Stimulated activated CD8-positive, alpha-beta memory T cell treated with anti-CD3 and anti-CD28 coated beads, Interleukin-15, amount 100 ng/mL, for 48 hours (primary cell): Measurements from ENCODE around the gene MTX1.
"Not testable (repeated sequence)": the region's sequence is repeated elsewhere in the genome, so short reads cannot be mapped to it uniquely, and the experiment has no call there.

Experiments
- DNase-seq, 2 donors: peaks; one replicate each; pipeline ENCODE4 v3.0.0-alpha.2; 2020; ENCODE audit warnings: low read depth in 2 of 2

Gene MTX1, protein sequence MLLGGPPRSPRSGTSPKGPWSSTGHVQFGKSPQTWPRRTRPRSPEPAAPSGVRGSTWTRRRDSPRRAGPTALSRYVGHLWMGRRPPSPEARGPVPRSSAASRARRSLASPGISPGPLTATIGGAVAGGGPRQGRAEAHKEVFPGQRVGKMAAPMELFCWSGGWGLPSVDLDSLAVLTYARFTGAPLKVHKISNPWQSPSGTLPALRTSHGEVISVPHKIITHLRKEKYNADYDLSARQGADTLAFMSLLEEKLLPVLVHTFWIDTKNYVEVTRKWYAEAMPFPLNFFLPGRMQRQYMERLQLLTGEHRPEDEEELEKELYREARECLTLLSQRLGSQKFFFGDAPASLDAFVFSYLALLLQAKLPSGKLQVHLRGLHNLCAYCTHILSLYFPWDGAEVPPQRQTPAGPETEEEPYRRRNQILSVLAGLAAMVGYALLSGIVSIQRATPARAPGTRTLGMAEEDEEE

GRCh38 chr1:155208541-155209311 lies at the start of gene MTX1:
Gene MTX1 (plus strand): TSS chr1:155208695. CDS start chr1:155208805, 110 bp downstream.
- peak; percentile 85 to 91 for DNase-seq

DNA sequence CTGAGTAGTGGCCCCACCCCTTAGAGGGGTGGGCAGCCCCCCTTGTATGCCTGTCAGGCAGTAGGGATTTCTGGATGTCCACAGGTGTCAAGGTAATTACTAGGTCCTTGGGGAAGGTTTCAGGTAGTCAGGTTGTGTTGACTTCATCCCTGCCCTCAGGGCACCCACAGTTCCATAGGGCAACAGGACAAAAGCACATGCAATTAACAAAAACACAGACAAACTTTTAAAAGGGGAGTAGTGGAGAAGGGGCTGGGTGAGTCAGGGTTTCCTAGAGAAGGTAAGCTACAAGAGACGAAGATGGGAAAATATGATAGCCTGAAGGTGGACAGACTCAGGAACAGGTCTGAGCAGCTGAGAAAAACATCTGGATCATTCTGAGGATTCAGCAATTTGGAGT lies 49.5 kb upstream of the MTX1 start:
- no peak for DNase-seq

GRCh38 chr1:155160128-155160527 lies 48.4 kb upstream of the MTX1 start:
- no peak for DNase-seq

GRCh38 chr1:155162631-155163030 lies 45.9 kb upstream of the MTX1 start:
- not testable (repeated sequence) for DNase-seq

GRCh38 chr1:155163785-155164184 lies 44.7 kb upstream of the MTX1 start:
- DNase-seq, result not testable (repeated sequence)

GRCh38 chr1:155164625-155165024 lies 43.9 kb upstream of the MTX1 start:
- not testable (repeated sequence) for DNase-seq

GRCh38 chr1:155166051-155166470 lies 42.4 kb upstream of the MTX1 start:
- DNase-seq, result no peak

DNA sequence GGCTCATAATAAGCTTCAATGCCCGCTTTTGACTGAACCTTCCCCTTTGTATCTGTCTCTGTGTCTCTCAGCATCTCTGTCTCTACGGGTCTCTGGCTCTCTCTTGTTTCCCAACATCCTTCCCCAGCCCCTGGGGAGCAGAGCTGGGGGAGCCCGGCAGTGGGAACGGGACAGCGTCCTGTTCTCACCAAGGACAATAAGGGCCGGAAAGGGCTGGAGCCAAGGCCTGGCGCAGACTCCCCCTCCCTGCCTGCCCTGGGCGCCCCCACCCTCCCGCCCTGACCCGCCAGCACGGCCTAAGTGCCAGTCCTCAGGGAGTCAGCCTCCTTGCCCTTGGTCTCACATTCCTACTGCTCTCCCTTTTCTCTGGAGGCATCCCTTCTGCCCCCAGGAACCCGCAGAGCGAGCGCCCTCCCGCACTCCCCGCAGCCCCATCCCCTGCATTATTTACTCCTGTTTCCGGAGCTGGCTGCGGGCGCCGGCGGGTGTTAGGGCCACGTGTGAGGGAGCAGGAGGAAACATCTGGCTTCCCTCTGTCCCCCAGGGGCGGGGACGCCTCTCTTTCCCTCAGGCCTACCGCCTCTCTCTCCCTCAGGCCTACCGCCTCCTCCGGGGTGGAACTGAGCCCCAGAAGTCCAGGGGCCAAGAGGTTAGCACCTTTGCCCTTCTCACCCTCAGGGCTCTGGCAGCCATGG lies 41.9 kb upstream of the MTX1 start:
- DNase-seq, result no peak

- DNase-seq, result peak; percentile 62 to 75
Measured at GRCh38 chr1:155167166-155168104, 41.1 kb upstream of the MTX1 start.

GRCh38 chr1:155168105-155168445 lies 40.4 kb upstream of the MTX1 start:
- not testable (repeated sequence) for DNase-seq

DNA sequence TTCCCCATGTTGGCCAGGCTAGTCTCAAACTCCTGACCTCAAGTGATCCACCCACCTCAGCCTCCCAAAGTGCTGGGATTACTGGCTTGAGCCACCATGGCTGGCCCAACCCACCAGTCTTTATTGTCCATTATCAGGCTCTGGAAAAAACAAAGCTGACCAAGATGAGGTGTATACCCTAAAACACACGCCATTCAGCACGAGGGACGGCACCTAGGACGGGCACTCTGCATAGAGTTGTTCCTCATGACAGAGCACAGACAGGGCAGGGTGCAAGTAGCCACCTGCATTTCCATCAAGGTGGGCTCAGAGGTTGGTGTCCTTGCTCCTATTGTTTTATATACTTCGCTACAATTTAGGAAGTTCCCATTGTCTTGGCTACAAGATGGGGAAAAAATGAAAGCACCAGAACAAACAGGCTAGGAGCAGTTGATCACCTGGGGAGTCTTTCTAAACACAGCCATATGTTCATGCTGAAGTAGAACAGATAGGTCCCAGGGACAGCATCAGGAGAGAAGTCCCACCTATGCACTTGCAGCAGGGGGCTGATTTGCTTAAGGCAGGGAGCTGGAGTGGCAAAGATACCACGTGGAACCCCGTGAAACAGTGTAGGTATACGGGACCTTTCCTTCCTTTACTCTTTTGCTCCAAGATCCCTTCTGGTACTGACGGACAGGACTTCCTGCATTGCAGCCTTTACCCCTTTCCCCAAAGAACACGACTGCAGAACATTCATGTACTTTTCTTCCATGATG lies 39.9 kb upstream of the MTX1 start:
- no peak for DNase-seq

- DNase-seq, result no peak
Measured at GRCh38 chr1:155169541-155169940, 39.0 kb upstream of the MTX1 start.

- no peak for DNase-seq
Measured at GRCh38 chr1:155170101-155170785, 38.3 kb upstream of the MTX1 start.

- DNase-seq, result no peak
Measured at GRCh38 chr1:155170806-155171205, 37.7 kb upstream of the MTX1 start.

DNA sequence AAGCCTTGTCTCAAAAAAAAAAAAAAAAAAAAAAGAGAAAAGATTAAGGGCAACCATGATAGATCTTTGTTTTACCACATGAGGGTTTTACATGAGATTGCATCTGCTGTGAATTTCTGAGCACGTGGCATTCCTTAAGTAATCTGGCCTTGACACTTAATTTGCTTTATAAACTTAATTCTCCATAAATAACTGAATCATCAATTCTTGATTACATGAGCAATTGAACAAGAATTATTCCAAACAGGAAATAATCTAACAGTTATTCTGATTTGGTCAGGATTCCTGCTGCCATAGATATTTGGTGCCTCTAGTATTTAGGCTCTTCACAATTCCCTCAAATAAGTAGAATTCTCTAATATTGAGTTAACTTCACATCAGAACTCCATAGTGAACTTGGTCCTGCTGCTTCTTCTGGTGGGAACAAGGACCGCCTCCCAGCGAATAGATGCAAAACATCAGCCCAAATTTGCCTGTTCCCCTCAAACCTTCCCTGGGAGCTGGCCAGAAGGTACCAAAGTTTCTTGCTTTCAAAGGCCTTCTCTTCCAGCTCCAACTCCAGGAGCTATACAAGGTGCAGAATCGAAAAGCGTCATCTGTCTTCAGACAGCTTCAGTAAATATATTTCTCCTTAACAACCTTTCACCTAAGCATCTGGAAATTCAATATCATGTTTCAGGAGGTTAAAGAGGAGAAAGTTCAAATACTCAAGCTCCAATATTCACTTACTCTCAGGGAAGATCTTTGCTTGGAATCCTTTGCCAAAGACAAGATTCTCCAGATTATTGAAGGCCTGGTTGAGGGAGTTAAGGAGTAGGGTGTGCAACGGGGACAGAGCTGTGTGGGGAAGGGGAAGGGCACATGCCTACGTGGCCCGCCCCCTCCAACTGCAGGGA lies 36.4 kb upstream of the MTX1 start:
- DNase-seq, result no peak

- peak; percentile 92 to 93 for DNase-seq
Measured at GRCh38 chr1:155172732-155173477, 35.6 kb upstream of the MTX1 start, which contains the start of gene KRTCAP2. Gene KRTCAP2 (minus strand): TSS chr1:155173304. CDS start chr1:155173224, 80 bp downstream.

GRCh38 chr1:155173478-155174323 lies 34.8 kb upstream of the MTX1 start, which contains the start of gene TRIM46:
Gene TRIM46 (plus strand): TSS chr1:155173849. CDS start chr1:155173967, 118 bp downstream.
- DNase-seq, result peak; percentile 58 to 62
